ENCODE data around the gene C4orf46. TPM values are rescaled to one million over a fixed set of nuclear protein-coding genes. Genes with fewer than 3 reads are reported as not detected.

Gene C4orf46
- total RNA-seq (2022; extraction: Qiagen RNA extraction): 6.9 to 8.7 TPM (median 7.7 TPM) in 5 replicates

GRCh38 chr4:158671665-158671914, at the start of gene C4orf46:
Gene C4orf46 (minus strand): TSS chr4:158671887. CDS start chr4:158671801, 86 bp downstream.

GRCh38 chr4:158671915-158672806, 474 bp upstream of the C4orf46 start, which contains the start of gene ETFDH:
Gene ETFDH (plus strand): TSS chr4:158672296. CDS start chr4:158672457, 161 bp downstream.

Other genes with a start within 250 kb of the C4orf46 start
- gene RXFP1, start 150.0 kb downstream of the C4orf46 start, total RNA-seq (2022; extraction: Qiagen RNA extraction): not detected in 5 replicates
- 3.4 to 5.2 TPM (median 4.7 TPM) in 5 replicates for gene ETFDH, start 409 bp upstream of the C4orf46 start, total RNA-seq (2022; extraction: Qiagen RNA extraction)
- gene PPID, start 51.5 kb upstream of the C4orf46 start, total RNA-seq (2022; extraction: Qiagen RNA extraction): 31.0 to 34.1 TPM (median 33.3 TPM) in 5 replicates
- 5.2 to 8.1 TPM (median 6.6 TPM) in 5 replicates for gene FNIP2, start 97.1 kb upstream of the C4orf46 start, total RNA-seq (2022; extraction: Qiagen RNA extraction)